Ishikawa (cell line): ENCODE results near the gene APC.

Experiments used
- CEBPB ChIP-seq: IDR thresholded peaks from 2 replicates; pipeline ENCODE4 v1.6.1; 2012
- CREB1 ChIP-seq: IDR thresholded peaks from 2 replicates; pipeline ENCODE4 v1.6.1; 2012; ENCODE audit warnings: low read depth
- EGR1 ChIP-seq: IDR thresholded peaks from 2 replicates; pipeline ENCODE4 v1.6.1; 2012
- EP300 ChIP-seq: IDR thresholded peaks from 2 replicates; pipeline ENCODE4 v1.6.1; 2012; ENCODE audit warnings: borderline replicate concordance
- FOXM1 ChIP-seq: IDR thresholded peaks from 2 replicates; pipeline ENCODE4 v1.6.1; 2012; ENCODE audit warnings: low read depth, borderline replicate concordance
- NFIC ChIP-seq: IDR thresholded peaks from 2 replicates; pipeline ENCODE4 v1.6.1; 2012
- RAD21 ChIP-seq: IDR thresholded peaks from 2 replicates; pipeline ENCODE4 v1.6.1; 2012; ENCODE audit warnings: low read depth
- TAF1 ChIP-seq: IDR thresholded peaks from 2 replicates; pipeline ENCODE4 v1.6.1; 2012; ENCODE audit warnings: low read depth, mild to moderate bottlenecking
- TCF12 ChIP-seq: IDR thresholded peaks from 2 replicates; pipeline ENCODE4 v1.6.1; 2012; ENCODE audit warnings: low read depth
- TEAD4 ChIP-seq: IDR thresholded peaks from 2 replicates; pipeline ENCODE4 v1.6.1; 2012
- USF1 ChIP-seq: IDR thresholded peaks from 2 replicates; pipeline ENCODE4 v1.6.1; 2012
- YY1 ChIP-seq: IDR thresholded peaks from 2 replicates; pipeline ENCODE4 v1.6.1; 2012; ENCODE audit warnings: low read depth
- ZBTB7A ChIP-seq: IDR thresholded peaks from 2 replicates; pipeline ENCODE4 v1.6.1; 2012; ENCODE audit warnings: low read depth
- TF ChIP-seq, protein P1 (sequence below): IDR thresholded peaks from 2 replicates; pipeline ENCODE4 v1.6.1; 2012; ENCODE audit warnings: low read depth, mild to moderate bottlenecking
- TF ChIP-seq, protein P2 (sequence below): IDR thresholded peaks from 2 replicates; pipeline ENCODE4 v1.6.1; 2012

APC gene

DNA sequence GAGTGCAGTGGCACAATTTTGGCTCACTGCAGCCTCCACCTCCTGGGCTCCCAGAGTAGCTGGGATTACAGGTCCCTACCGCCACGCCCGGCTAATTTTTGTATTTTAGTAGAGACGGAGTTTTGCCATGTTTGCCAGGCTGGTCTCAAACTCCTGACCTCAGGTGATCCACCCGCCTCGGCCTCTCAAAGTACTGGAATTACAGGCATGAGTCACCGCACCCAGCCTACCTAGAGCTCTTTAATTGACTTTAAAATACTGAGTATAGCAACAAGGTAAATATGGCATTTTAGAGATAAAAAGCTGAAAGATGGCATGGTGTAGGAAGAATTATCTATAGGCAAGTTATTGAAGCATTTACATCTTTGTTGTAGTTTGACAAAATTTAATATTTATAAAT lies 21.0 kb downstream of the APC start:
- no peak for TF ChIP-seq TCF12
- no peak for TF ChIP-seq TEAD4
- no peak for TF ChIP-seq NFIC
- no peak for TF ChIP-seq USF1
- no peak for TF ChIP-seq CREB1
- TF ChIP-seq FOXM1, result no peak

- TF ChIP-seq USF1 (no peak), TCF12 (no peak), NFIC (no peak), CREB1 (no peak), ZBTB7A (no peak), FOXM1 (no peak), YY1 (no peak), EP300 (no peak)
- TF ChIP-seq, protein P1, sequence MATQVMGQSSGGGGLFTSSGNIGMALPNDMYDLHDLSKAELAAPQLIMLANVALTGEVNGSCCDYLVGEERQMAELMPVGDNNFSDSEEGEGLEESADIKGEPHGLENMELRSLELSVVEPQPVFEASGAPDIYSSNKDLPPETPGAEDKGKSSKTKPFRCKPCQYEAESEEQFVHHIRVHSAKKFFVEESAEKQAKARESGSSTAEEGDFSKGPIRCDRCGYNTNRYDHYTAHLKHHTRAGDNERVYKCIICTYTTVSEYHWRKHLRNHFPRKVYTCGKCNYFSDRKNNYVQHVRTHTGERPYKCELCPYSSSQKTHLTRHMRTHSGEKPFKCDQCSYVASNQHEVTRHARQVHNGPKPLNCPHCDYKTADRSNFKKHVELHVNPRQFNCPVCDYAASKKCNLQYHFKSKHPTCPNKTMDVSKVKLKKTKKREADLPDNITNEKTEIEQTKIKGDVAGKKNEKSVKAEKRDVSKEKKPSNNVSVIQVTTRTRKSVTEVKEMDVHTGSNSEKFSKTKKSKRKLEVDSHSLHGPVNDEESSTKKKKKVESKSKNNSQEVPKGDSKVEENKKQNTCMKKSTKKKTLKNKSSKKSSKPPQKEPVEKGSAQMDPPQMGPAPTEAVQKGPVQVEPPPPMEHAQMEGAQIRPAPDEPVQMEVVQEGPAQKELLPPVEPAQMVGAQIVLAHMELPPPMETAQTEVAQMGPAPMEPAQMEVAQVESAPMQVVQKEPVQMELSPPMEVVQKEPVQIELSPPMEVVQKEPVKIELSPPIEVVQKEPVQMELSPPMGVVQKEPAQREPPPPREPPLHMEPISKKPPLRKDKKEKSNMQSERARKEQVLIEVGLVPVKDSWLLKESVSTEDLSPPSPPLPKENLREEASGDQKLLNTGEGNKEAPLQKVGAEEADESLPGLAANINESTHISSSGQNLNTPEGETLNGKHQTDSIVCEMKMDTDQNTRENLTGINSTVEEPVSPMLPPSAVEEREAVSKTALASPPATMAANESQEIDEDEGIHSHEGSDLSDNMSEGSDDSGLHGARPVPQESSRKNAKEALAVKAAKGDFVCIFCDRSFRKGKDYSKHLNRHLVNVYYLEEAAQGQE, result no peak
These were observed 24.6 kb downstream of the APC start for GRCh38 chr5:112762113-112762810.

GRCh38 chr5:112763165-112763564 lies 25.5 kb downstream of the APC start:
- TF ChIP-seq TAF1 (no peak), EGR1 (no peak)
- TF ChIP-seq, protein P2, sequence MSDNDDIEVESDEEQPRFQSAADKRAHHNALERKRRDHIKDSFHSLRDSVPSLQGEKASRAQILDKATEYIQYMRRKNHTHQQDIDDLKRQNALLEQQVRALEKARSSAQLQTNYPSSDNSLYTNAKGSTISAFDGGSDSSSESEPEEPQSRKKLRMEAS, result no peak

DNA sequence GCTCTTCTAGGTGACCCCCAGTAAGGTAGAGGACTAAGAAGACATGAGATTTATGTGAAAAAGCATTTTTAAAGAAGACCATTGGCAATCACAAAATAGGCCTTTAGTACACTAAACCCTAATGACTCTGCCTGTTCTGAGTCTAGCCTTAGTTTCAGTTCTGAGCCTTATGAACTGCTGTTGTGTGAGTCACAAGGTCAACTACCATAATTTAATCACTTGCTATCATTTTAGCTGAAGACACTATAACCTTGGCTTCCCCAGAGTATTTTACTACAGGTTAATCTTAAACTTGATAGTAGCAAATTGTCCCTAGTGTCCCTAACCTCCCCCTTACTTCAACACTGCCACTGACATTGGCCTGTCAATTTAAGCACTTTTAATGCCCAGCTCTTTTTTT lies 34.4 kb downstream of the APC start:
- TF ChIP-seq FOXM1, result no peak
- TF ChIP-seq TAF1, result no peak

GRCh38 chr5:112776301-112776856 lies 38.7 kb downstream of the APC start:
- TF ChIP-seq YY1 (no peak), RAD21 (no peak), TCF12 (no peak), TEAD4 (no peak), TAF1 (no peak), EGR1 (no peak), NFIC (no peak), CREB1 (no peak), USF1 (no peak)
- TF ChIP-seq, protein P2, result no peak
- TF ChIP-seq, protein P1, result no peak

- no peak for TF ChIP-seq EGR1
- no peak for TF ChIP-seq FOXM1
- TF ChIP-seq EP300, result no peak
- TF ChIP-seq, protein P2, result no peak
- TF ChIP-seq YY1, result no peak
- TF ChIP-seq ZBTB7A, result no peak
- no peak for TF ChIP-seq USF1
- no peak for TF ChIP-seq NFIC
- TF ChIP-seq RAD21, result no peak
- TF ChIP-seq CEBPB, result no peak
- TF ChIP-seq TAF1, result no peak
- TF ChIP-seq CREB1, result no peak
- TF ChIP-seq, protein P1, result no peak
- no peak for TF ChIP-seq TCF12
- TF ChIP-seq TEAD4, result no peak
These were observed 41.8 kb downstream of the APC start for GRCh38 chr5:112779531-112779930.
